Stimulated activated CD8-positive, alpha-beta memory T cell treated with anti-CD3 and anti-CD28 coated beads, Interleukin-7, amount 100 ng/mL, for 4 hours (primary cell): ENCODE measurements around the gene ADI1.
"Not testable (repeated sequence)": the region's sequence is repeated elsewhere in the genome, so short reads cannot be mapped to it uniquely, and the experiment has no call there.

ENCODE experiments used
- DNase-seq, 2 donors: peaks; one replicate each; pipeline ENCODE4 v3.0.0-alpha.2; 2020; ENCODE audit warnings: low read depth in 2 of 2

Gene ADI1

GRCh38 chr2:3493615-3494007 lies 25.7 kb downstream of the ADI1 start:
- no peak for DNase-seq

GRCh38 chr2:3492951-3493614 lies 26.2 kb downstream of the ADI1 start:
- DNase-seq, result no peak

- not testable (repeated sequence) for DNase-seq
Measured at GRCh38 chr2:3492475-3492787, 26.9 kb downstream of the ADI1 start.

GRCh38 chr2:3491716-3492474 lies 27.4 kb downstream of the ADI1 start:
- no peak for DNase-seq

GRCh38 chr2:3491306-3491705 lies 28.0 kb downstream of the ADI1 start:
- no peak for DNase-seq

- no peak for DNase-seq
Measured at GRCh38 chr2:3490191-3491170, 28.9 kb downstream of the ADI1 start.

GRCh38 chr2:3489764-3490115 lies 29.6 kb downstream of the ADI1 start:
- DNase-seq, result no peak

- DNase-seq, result no peak
Measured at GRCh38 chr2:3488855-3489763, 30.2 kb downstream of the ADI1 start.

- no peak for DNase-seq
Measured at GRCh38 chr2:3488061-3488531, 31.2 kb downstream of the ADI1 start.

GRCh38 chr2:3487432-3487831 lies 31.9 kb downstream of the ADI1 start:
- no peak for DNase-seq

GRCh38 chr2:3487028-3487425 lies 32.3 kb downstream of the ADI1 start:
- DNase-seq, result no peak

- DNase-seq, result no peak
Measured at GRCh38 chr2:3486047-3487027, 33.0 kb downstream of the ADI1 start.

GRCh38 chr2:3485166-3485565 lies 34.2 kb downstream of the ADI1 start:
- DNase-seq, result no peak

GRCh38 chr2:3483986-3484960 lies 35.1 kb downstream of the ADI1 start:
- no peak for DNase-seq

- no peak for DNase-seq
Measured at GRCh38 chr2:3483227-3483985, 35.9 kb downstream of the ADI1 start.

- DNase-seq, result no peak
Measured at GRCh38 chr2:3482363-3482821, 36.9 kb downstream of the ADI1 start.

GRCh38 chr2:3481736-3482362 lies 37.5 kb downstream of the ADI1 start:
- DNase-seq, result no peak

GRCh38 chr2:3481011-3481400 lies 38.3 kb downstream of the ADI1 start:
- no peak for DNase-seq
